ENCODE results near the gene NOP10. TPM values are rescaled to one million over a fixed set of nuclear protein-coding genes. Genes with fewer than 3 reads are reported as not detected.

NOP10 gene
- total and polyA plus RNA-seq, 11 donors = 96.4 to 384 (median 151) TPM

DNA sequence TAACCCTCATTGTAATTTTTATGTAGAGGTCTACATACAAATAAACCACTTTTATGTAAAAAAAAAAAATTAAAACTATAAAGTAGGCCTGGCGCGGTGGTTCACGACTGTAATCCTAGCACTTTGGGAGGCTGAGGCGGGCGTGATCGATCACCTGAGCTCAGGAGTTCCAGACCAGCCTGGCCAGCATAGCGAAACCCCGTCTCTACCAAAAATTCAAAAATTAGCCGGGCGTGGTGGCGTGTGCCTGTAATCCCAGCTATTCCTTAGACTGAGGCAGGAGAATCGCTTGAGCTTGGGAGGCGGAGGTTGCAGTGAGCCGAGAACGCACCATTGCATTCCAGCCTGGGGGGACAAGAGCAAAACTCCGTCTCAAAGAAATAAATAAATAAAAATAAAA lies 4.6 kb downstream of the NOP10 start:
- peaks cover 0 to 72% (median 47%) of the 10 kb centered on the region in 12 donors for H3K4me1 ChIP-seq
- DNase-seq (no peak), ATAC-seq (no peak)
- WGBS, 4 donors = 76 to 78% (median 77%) methylated on average over 16 of the region's 16 CpGs
- peak overlapping the region in 10 of 12 donors; percentile 87 to 97 (median 94) for H3K27ac ChIP-seq
- TF ChIP-seq POLR2A (IDR thresholded peaks at IDR 0.05) = no peak
- TF ChIP-seq, protein P1, sequence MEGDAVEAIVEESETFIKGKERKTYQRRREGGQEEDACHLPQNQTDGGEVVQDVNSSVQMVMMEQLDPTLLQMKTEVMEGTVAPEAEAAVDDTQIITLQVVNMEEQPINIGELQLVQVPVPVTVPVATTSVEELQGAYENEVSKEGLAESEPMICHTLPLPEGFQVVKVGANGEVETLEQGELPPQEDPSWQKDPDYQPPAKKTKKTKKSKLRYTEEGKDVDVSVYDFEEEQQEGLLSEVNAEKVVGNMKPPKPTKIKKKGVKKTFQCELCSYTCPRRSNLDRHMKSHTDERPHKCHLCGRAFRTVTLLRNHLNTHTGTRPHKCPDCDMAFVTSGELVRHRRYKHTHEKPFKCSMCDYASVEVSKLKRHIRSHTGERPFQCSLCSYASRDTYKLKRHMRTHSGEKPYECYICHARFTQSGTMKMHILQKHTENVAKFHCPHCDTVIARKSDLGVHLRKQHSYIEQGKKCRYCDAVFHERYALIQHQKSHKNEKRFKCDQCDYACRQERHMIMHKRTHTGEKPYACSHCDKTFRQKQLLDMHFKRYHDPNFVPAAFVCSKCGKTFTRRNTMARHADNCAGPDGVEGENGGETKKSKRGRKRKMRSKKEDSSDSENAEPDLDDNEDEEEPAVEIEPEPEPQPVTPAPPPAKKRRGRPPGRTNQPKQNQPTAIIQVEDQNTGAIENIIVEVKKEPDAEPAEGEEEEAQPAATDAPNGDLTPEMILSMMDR (IDR thresholded peaks at IDR 0.05) = no peak
- no peaks in the 10 kb centered on the region for H3K9me3 ChIP-seq
- H3K36me3 ChIP-seq = peaks cover 0 to 30% (median 18%) of the 10 kb centered on the region in 9 donors
- no peaks in the 10 kb centered on the region for H3K27me3 ChIP-seq
- intact Hi-C loops (cut with DNase I) = loop anchor here in 4 of 10 donors (5.0 to 10.0 kb wide), 5 partner anchors 74 to 274 kb away; partner anchors contain the start of genes EMC4 (in 1 of the 4), EMC7 (in 1 of the 4) and PGBD4 (in 1 of the 4)
- peak overlapping the region; percentile 70 to 95 (median 88) for H3K4me3 ChIP-seq

DNA sequence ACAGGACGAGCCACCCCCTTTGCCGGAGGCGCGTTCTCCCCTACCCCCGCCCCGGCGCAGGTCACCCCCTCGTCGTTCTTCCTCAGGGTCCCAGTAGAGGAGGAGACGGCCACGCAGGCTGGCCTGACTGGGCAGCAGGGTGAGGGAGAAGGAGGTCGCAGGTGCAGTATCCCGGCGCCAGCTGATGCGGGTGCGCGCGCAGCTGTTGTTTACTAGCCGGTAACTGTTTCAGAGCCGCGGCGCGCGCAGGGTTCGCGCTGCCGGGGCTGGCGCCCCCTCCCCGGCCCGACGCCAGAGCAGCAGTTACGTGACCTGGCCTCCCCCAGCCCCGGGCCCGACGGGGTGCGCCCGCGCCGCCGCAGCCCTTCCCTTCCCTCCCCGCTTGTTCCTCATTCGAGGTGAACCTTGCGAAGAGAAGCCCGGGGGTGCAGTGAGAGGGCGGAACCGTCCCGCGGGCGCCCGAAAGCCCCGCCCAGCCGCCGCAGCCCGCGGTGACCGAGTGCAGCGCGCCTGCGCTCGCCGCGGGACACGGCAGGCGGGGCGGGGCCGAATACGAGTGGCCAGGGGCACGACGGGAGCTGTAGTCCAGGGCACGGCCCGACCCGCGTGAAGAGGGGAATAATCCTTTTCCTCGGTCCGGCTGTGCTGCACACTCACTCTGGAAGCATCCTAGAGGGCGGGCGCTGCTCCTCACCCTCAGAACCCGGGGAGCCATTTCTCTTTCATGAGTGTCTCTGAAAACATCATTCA lies 5.2 kb downstream of the NOP10 start, which contains the start of gene SLC12A6:
Gene SLC12A6, minus strand, starts transcription at position 225 of the 750 bp plus-strand sequence. CDS start 1,101 bp downstream, outside the sequence.
- Histone ChIP-seq H3K9me3 (no peaks in the 10 kb centered on the region), H3K27ac (peak within 1 kb of the TSS; percentile 67 to 97 (median 94)), H3K36me3 (peaks cover 0 to 30% (median 18%) of the 10 kb centered on the region in 9 donors), H3K4me1 (peaks cover 0 to 74% (median 46%) of the 10 kb centered on the region in 12 donors), H3K4me3 (peak within 1 kb of the TSS; percentile 70 to 95 (median 88)), H3K27me3 (no peaks in the 10 kb centered on the region)
- WGBS, 4 donors = 0 to 1% (median 0%) methylated on average over 4 to 78 of the region's 78 CpGs
- peak in 1 of 2 donors; percentile 95 for TF ChIP-seq POLR2A (IDR thresholded peaks at IDR 0.05)
- TF ChIP-seq, protein P1 (IDR thresholded peaks at IDR 0.05) = no peak
- intact Hi-C loops (cut with DNase I) = loop anchor here in 4 of 10 donors (1.0 to 10.0 kb wide), 6 partner anchors 19 to 273 kb away; partner anchors contain the start of genes EMC4 (in 1 of the 4), EMC7 (in 1 of the 4) and PGBD4 (in 1 of the 4)
- ATAC-seq (peak; percentile 93 to 98 (median 96)), DNase-seq (peak; percentile 92 to 96 (median 93))

DNA sequence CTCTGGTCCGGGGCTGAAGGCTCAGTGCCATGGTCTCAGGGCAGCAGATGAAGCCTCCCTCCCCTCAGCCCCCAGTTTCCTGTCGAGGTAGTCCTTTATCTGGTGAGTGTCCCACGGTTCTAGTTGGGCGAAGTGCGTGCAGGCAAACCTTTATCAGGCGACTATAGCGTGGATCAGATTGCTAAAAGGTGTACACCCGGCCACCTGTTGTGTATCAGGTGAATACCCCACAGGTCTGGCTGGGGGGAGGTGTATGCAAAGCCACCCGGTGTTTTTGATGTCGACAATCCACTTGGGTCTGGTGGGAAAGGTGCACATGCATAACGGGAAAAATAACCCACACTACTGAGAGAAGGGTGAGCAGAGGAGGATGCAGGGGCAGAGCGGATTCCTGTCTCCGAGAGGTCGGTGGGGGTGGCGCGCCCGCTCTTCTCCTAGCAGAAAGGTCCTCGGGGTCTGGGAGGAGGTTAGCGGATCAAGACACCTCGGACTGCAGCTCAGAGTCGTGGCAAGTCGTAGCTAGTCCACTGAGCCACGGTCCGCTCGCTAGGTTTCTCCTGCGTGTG lies 5.9 kb downstream of the NOP10 start:
- WGBS, 4 donors = 1% methylated on average over 21 to 26 of the region's 26 CpGs
- peaks cover 0 to 30% (median 18%) of the 10 kb centered on the region in 9 donors for H3K36me3 ChIP-seq
- H3K9me3 ChIP-seq = no peaks in the 10 kb centered on the region
- no peaks in the 10 kb centered on the region for H3K27me3 ChIP-seq
- H3K27ac ChIP-seq = peak overlapping the region; percentile 67 to 97 (median 94)
- intact Hi-C loops (cut with DNase I) = loop anchor here in 4 of 10 donors (1.0 to 10.0 kb wide), 6 partner anchors 19 to 272 kb away; partner anchors contain the start of genes EMC4 (in 1 of the 4), EMC7 (in 1 of the 4) and PGBD4 (in 1 of the 4)
- DNase-seq (no peak), ATAC-seq (peak; percentile 22 to 36 (median 31))
- TF ChIP-seq POLR2A (IDR thresholded peaks at IDR 0.05) = no peak
- TF ChIP-seq, protein P1 (IDR thresholded peaks at IDR 0.05) = no peak
- H3K4me1 ChIP-seq = peaks cover 0 to 79% (median 45%) of the 10 kb centered on the region in 12 donors
- peak overlapping the region; percentile 70 to 95 (median 88) for H3K4me3 ChIP-seq

Measured in heart left ventricle (tissue), 16 donors.